Temporal lobe (tissue), 1 donor: ENCODE measurements around the gene TMEM41A. TPM values are rescaled to one million over a fixed set of nuclear protein-coding genes. Genes with fewer than 3 reads are reported as not detected.

ENCODE experiments used
- total RNA-seq: library from RNA; depleted of rRNA; stranded (reverse); fragments of >200 nt; gene quantifications from one replicate; pipeline ENCODE4 v1.2.3, GENCODE V29; 2014

The TMEM41A gene
- total RNA-seq, 1 donor from 2014 or later: 9.3 TPM

Other genes starting within 250 kb of the TMEM41A start
- 1.7 TPM for gene EHHADH, start 245.0 kb downstream of the TMEM41A start, total RNA-seq
- gene MAP3K13, start 135.9 kb downstream of the TMEM41A start, total RNA-seq: 42.0 TPM
- not detected for gene LIPH, start 53.6 kb upstream of the TMEM41A start, total RNA-seq
- 39.1 TPM for gene SENP2, start 87.3 kb upstream of the TMEM41A start, total RNA-seq